NCI-H460 (cell line): ENCODE measurements around the gene MIR17HG. TPM values are rescaled to one million over a fixed set of nuclear protein-coding genes. Genes with fewer than 3 reads are reported as not detected.
"Not testable (repeated sequence)": the region's sequence is repeated elsewhere in the genome, so short reads cannot be mapped to it uniquely, and the experiment has no call there.

Experiments
- DNase-seq: peaks from one replicate; pipeline ENCODE4 v3.0.0-alpha.2; 2016; ENCODE audit warnings: low read depth; ENCODE audit errors: extremely low read depth
- polyA plus RNA-seq: library from polyadenylated mRNA; depleted of rRNA; stranded (reverse); fragments of >200 nt; gene quantifications from 2 replicates; pipeline ENCODE4 v1.2.3, GENCODE V29; 2014; cell fraction: nucleus; rRNA removed
- total RNA-seq: library from RNA; depleted of rRNA; stranded (reverse); fragments of >200 nt; shearing (Covaris generic); gene quantifications from 2 replicates; pipeline ENCODE4 v1.2.3, GENCODE V29; 2014; rRNA removed

Gene MIR17HG
- total RNA-seq: 9.8 and 13.6 TPM in 2 replicates
- 29.4 and 33.1 TPM in 2 replicates for polyA plus RNA-seq

GRCh38 chr13:91347202-91347995 lies at the start of gene MIR17HG:
TSS of gene MIR17HG (plus strand) at chr13:91347687.
- peak; percentile 82 for DNase-seq

GRCh38 chr13:91298060-91298459 lies 49.4 kb upstream of the MIR17HG start:
- DNase-seq: no peak

- no peak for DNase-seq
Observed at GRCh38 chr13:91302111-91302510, 45.4 kb upstream of the MIR17HG start.

GRCh38 chr13:91303031-91303430 lies 44.5 kb upstream of the MIR17HG start:
- no peak for DNase-seq

GRCh38 chr13:91304741-91305140 lies 42.7 kb upstream of the MIR17HG start:
- no peak for DNase-seq

- no peak for DNase-seq
Observed at GRCh38 chr13:91305652-91306051, 41.8 kb upstream of the MIR17HG start.

- no peak for DNase-seq
Observed at GRCh38 chr13:91307887-91308286, 39.6 kb upstream of the MIR17HG start.

- no peak for DNase-seq
Observed at GRCh38 chr13:91308299-91308698, 39.2 kb upstream of the MIR17HG start.

- no peak for DNase-seq
Observed at GRCh38 chr13:91311491-91311890, 36.0 kb upstream of the MIR17HG start.

- no peak for DNase-seq
Observed at GRCh38 chr13:91312324-91312723, 35.2 kb upstream of the MIR17HG start.

- peak; percentile 7 for DNase-seq
Observed at GRCh38 chr13:91313103-91313502, 34.4 kb upstream of the MIR17HG start.

GRCh38 chr13:91313581-91313980 lies 33.9 kb upstream of the MIR17HG start:
- no peak for DNase-seq

GRCh38 chr13:91314888-91315287 lies 32.6 kb upstream of the MIR17HG start:
- DNase-seq: no peak

- no peak for DNase-seq
Observed at GRCh38 chr13:91318886-91319285, 28.6 kb upstream of the MIR17HG start.

- DNase-seq: no peak
Observed at GRCh38 chr13:91319996-91320395, 27.5 kb upstream of the MIR17HG start.

GRCh38 chr13:91320990-91321389 lies 26.5 kb upstream of the MIR17HG start:
- not testable (repeated sequence) for DNase-seq

GRCh38 chr13:91323349-91323748 lies 24.1 kb upstream of the MIR17HG start:
- no peak for DNase-seq

- no peak for DNase-seq
Observed at GRCh38 chr13:91326146-91326545, 21.3 kb upstream of the MIR17HG start.

GRCh38 chr13:91328726-91329125 lies 18.8 kb upstream of the MIR17HG start:
- no peak for DNase-seq

GRCh38 chr13:91329733-91330132 lies 17.8 kb upstream of the MIR17HG start:
- no peak for DNase-seq

GRCh38 chr13:91331047-91331915 lies 16.2 kb upstream of the MIR17HG start:
- DNase-seq: no peak

- no peak for DNase-seq
Observed at GRCh38 chr13:91346062-91346461, 1.4 kb upstream of the MIR17HG start.
